CD4-positive, alpha-beta T cell (primary cell): ENCODE data around the gene SLC19A1. TPM values are rescaled to one million over a fixed set of nuclear protein-coding genes. Genes with fewer than 3 reads are reported as not detected.

ENCODE experiments used
- ATAC-seq: fragments of 200-7000 bp; cut with Tn5 transposase; one replicate; pipeline ENCODE4 v1.10.0; 2022; ENCODE audit warnings: mild to moderate bottlenecking; ENCODE audit not compliant: poor library complexity
- CTCF ChIA-PET: fragments of 350-600 bp; sonication (Branson Sonifier 250); formaldehyde crosslinking; loops from one replicate; lab custom pipeline; 2021; ENCODE audit warnings: antibody characterized with exemption, inconsistent platforms; lab: Charles Lee
- POLR2A ChIA-PET: fragments of 350-600 bp; sonication (Branson Sonifier 250); formaldehyde crosslinking; loops from one replicate; lab custom pipeline; 2021; ENCODE audit warnings: antibody characterized with exemption, inconsistent platforms; lab: Charles Lee
- DNase-seq, 14 experiments: peaks; one replicate each; pipeline ENCODE4 v3.0.0-alpha.2; 2013 to 2020; ENCODE audit warnings: mixed read lengths in 2 of 14
- H3K27ac ChIP-seq, 2 donors: one replicate each; pipeline versions ENCODE4 v1.5.1 to v1.7.0; 2013; ENCODE audit warnings: low read length in 2 of 2, low read depth in 1 of 2, mild to moderate bottlenecking in 1 of 2
- H3K27me3 ChIP-seq, 2 experiments: 1 replicate in 1 of 2; 2 replicates in 1 of 2; pipeline versions ENCODE4 v1.6.1 to v1.7.0; 2013; ENCODE audit warnings: low read length in 2 of 2, control low read depth in 1 of 2, mild to moderate bottlenecking in 1 of 2, moderate library complexity in 1 of 2; ENCODE audit not compliant: insufficient read depth in 2 of 2, control insufficient read depth in 1 of 2
- H3K36me3 ChIP-seq: one replicate; pipeline ENCODE4 v1.6.1; 2013; ENCODE audit warnings: low read length, control low read depth; ENCODE audit not compliant: insufficient read depth
- H3K4me1 ChIP-seq: one replicate; pipeline ENCODE4 v1.6.1; 2013; ENCODE audit warnings: low read length, control low read depth; ENCODE audit not compliant: insufficient read depth
- H3K4me3 ChIP-seq: one replicate; pipeline ENCODE4 v1.5.1; 2013; ENCODE audit warnings: mild to moderate bottlenecking, low read length, moderate library complexity
- H3K9me3 ChIP-seq, 2 experiments: 1 replicate in 1 of 2; 2 replicates in 1 of 2; pipeline versions ENCODE4 v1.6.1 to v1.7.0; 2013; ENCODE audit warnings: low read length in 2 of 2, mild to moderate bottlenecking in 2 of 2, control low read depth in 1 of 2, moderate library complexity in 1 of 2; ENCODE audit not compliant: control insufficient read depth in 1 of 2, insufficient read depth in 1 of 2
- H3K27ac Mint-ChIP-seq: one replicate; pipeline ENCODE4 v1.8.0; 2020; ENCODE audit warnings: mixed read lengths
- H3K27me3 Mint-ChIP-seq: one replicate; pipeline ENCODE4 v1.8.0; 2021; ENCODE audit warnings: mixed read lengths
- H3K36me3 Mint-ChIP-seq: one replicate; pipeline ENCODE4 v1.8.0; 2021; ENCODE audit warnings: low read depth, mixed read lengths
- H3K4me1 Mint-ChIP-seq: one replicate; pipeline ENCODE4 v1.8.0; 2021; ENCODE audit warnings: low read depth, mixed read lengths
- H3K4me3 Mint-ChIP-seq: one replicate; pipeline ENCODE4 v1.8.0; 2020; ENCODE audit warnings: mild to moderate bottlenecking, mixed read lengths
- H3K9me3 Mint-ChIP-seq: one replicate; pipeline ENCODE4 v1.8.0; 2020; ENCODE audit warnings: mixed read lengths
- intact Hi-C, 2 experiments: fragments of 100-400 bp; cut with DNase I in 1 of 2; cut with micrococcal nuclease in 1 of 2; formaldehyde crosslinking; loops; one replicate each; pipeline versions ENCODE4 v1.15.1 to v1.9.0; 2023 to 2025; cut with DNase I, micrococcal nuclease
- total RNA-seq, 174 experiments: library from RNA in 2 of 174; stranded (reverse) in 2 of 174; gene quantifications; one replicate each; pipeline ENCODE4 v1.2.3 and lab custom pipeline; 2021 to 2026
- TF ChIP-seq, protein P1 (sequence below): fragments of 200-600 bp; IDR thresholded peaks from one replicate; pipeline ENCODE4 v1.8.0; 2022; ENCODE audit warnings: antibody characterized with exemption, mild to moderate bottlenecking

SLC19A1 gene
- total RNA-seq, 2 experiments from 2014 or later: 11.5 to 12.0 TPM

DNA sequence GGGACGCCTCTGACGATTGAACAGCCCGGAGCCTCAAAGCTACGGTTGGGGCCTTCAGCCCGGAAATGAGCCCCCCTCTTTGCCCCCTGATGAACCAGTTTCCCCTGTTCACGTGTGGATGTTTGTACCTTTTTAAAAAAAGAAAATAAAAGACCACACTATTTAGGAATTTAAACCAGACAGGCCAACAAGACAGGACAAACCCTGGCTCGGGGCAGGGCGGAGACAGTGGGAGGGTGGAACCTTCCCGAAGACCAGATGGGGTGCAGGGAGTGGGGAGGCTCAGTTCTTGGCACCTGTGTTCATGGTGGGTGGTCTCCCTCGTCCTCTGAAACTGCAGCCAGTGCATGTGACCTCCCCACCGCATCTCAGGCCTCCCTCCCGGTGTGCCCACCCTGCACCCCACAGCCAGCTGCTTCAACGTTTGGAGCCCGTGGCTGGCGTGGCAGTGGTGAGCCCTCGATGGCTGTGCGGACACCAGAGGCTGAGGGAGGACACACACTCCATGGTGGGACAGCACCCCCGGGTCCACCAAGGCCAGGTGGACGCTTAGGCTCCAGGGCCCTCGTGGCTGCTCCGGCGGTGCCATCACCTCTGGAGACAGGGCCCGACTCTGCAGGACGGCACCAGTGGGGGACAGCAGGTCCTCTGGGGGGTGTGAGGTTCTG, 91.7 kb downstream of the SLC19A1 start:
- Mint-ChIP-seq H3K4me3 (no peak overlapping the region), H3K9me3 (no peaks in the 10 kb centered on the region), H3K27me3 (peaks cover 5% of the 10 kb centered on the region), H3K4me1 (no peaks in the 10 kb centered on the region), H3K36me3 (no peaks in the 10 kb centered on the region), H3K27ac (no peak overlapping the region)
- no peak overlapping the region for H3K4me3 ChIP-seq
- H3K27ac ChIP-seq: no peak overlapping the region
- POLR2A ChIA-PET: no interaction called here
- H3K9me3 ChIP-seq: peaks cover 0 to 9% of the 10 kb centered on the region in 2 experiments
- no peak for DNase-seq
- no peaks in the 10 kb centered on the region for H3K27me3 ChIP-seq
- TF ChIP-seq, protein P1, sequence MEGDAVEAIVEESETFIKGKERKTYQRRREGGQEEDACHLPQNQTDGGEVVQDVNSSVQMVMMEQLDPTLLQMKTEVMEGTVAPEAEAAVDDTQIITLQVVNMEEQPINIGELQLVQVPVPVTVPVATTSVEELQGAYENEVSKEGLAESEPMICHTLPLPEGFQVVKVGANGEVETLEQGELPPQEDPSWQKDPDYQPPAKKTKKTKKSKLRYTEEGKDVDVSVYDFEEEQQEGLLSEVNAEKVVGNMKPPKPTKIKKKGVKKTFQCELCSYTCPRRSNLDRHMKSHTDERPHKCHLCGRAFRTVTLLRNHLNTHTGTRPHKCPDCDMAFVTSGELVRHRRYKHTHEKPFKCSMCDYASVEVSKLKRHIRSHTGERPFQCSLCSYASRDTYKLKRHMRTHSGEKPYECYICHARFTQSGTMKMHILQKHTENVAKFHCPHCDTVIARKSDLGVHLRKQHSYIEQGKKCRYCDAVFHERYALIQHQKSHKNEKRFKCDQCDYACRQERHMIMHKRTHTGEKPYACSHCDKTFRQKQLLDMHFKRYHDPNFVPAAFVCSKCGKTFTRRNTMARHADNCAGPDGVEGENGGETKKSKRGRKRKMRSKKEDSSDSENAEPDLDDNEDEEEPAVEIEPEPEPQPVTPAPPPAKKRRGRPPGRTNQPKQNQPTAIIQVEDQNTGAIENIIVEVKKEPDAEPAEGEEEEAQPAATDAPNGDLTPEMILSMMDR: no peak
- CTCF ChIA-PET: no interaction called here
- ATAC-seq: no peak
- H3K4me1 ChIP-seq: peaks cover 4% of the 10 kb centered on the region
- intact Hi-C loops: no loop called here
- no peaks in the 10 kb centered on the region for H3K36me3 ChIP-seq

DNA sequence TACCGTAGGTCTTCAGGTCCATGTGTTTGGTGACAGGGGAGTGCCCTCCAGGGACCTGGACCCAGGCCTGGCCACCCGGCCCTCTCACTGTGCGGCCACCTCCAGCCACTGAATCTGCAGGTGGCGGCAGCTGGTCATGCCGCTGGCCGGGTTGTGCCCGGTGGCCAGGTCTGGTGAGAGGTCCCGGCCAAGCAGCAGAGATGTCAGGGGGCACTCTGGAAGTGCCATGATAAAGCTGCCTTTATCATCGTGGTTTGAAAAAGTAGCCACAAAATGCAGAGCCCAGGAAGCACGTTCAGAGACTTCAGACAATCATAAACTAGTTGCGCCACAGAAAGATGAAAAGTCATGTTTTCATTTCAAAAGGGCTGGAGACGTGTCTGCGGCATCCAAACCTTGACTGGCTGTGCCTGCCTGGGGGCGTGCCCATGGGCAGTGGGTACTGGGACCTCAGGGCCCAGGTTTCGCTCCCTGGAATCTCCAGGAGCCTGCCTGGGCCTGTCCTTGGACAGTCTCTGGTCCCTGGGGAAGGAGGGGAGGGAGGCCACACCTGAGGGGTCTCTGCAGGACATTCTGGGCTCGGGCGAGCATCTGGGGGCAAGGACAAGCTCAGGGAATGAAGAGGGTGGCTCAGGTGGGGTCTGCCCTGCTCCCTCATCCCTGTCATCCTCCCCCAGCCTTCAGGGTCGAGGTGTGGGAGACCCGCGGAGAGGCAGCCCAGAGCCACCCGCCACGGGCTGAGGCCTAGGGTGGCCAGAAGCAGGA, 92.4 kb downstream of the SLC19A1 start:
- ATAC-seq: no peak
- no peaks in the 10 kb centered on the region for H3K36me3 Mint-ChIP-seq
- no peak overlapping the region for H3K27ac Mint-ChIP-seq
- no peak for DNase-seq
- H3K27me3 ChIP-seq: no peaks in the 10 kb centered on the region
- POLR2A ChIA-PET: no interaction called here
- no peak overlapping the region for H3K4me3 Mint-ChIP-seq
- H3K27me3 Mint-ChIP-seq: peaks cover 5% of the 10 kb centered on the region
- no peaks in the 10 kb centered on the region for H3K9me3 Mint-ChIP-seq
- no peaks in the 10 kb centered on the region for H3K4me1 ChIP-seq
- no peaks in the 10 kb centered on the region for H3K36me3 ChIP-seq
- no peaks in the 10 kb centered on the region for H3K4me1 Mint-ChIP-seq
- CTCF ChIA-PET: no interaction called here
- H3K27ac ChIP-seq: no peak overlapping the region
- no peak overlapping the region for H3K4me3 ChIP-seq
- intact Hi-C loops: loop anchor here in 1 of 2 experiments (10.0 kb wide), 1 partner anchor 495 kb away; no protein-coding TSS in a partner anchor
- TF ChIP-seq, protein P1: no peak
- peaks cover 0 to 9% of the 10 kb centered on the region in 2 experiments for H3K9me3 ChIP-seq

DNA sequence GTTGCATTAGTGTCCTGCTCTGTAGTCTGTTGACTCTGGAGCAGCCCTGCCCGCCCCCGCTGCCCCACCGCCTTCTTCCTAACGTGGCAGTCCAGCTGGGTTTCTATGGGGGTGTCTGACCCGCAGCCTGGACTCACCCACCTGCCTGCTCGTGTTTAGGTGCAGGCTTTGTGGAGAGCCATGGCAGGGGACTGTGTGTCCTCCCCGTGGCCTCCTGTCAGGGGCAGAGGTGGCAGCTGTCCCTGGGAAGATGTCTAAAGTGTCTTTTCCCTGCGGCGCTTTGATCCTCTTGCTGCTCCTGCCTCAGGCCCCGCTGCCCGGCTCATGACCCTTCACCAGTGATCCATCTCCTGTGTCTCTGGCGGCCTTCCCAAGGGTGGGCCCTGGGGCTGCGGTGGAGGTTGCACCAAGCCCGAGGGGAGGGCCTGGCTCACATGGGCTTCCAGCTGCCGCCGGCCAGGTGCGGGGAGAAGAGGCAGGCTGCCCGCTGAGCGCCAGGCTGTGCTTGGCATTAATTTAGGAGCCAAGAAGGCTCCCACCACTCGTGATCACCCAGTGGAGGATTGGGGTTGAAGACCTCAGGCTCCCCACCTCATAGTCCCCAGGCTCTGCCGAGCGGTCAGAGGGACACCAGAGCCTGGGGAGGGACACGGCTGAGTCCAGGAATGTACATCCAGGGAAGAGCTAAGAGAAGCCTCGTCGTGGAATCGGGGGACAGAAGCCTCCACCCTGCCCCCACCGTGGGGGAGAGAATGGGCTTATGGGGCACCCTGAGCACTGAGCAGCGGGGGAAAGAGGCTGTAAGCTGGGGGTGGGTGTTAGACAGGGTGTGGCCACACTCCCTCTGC, 93.2 kb downstream of the SLC19A1 start:
- ChIA-PET CTCF (no interaction called here), POLR2A (no interaction called here)
- H3K9me3 Mint-ChIP-seq: no peaks in the 10 kb centered on the region
- DNase-seq (no peak), ATAC-seq (no peak)
- no peak overlapping the region for H3K4me3 Mint-ChIP-seq
- no peak overlapping the region for H3K27ac Mint-ChIP-seq
- no peak overlapping the region for H3K4me3 ChIP-seq
- H3K36me3 ChIP-seq: no peaks in the 10 kb centered on the region
- intact Hi-C loops: loop anchor here in 1 of 2 experiments (10.0 kb wide), 1 partner anchor 494 kb away; no protein-coding TSS in a partner anchor
- H3K27me3 ChIP-seq: no peaks in the 10 kb centered on the region
- H3K9me3 ChIP-seq: peaks cover 0 to 10% of the 10 kb centered on the region in 2 experiments
- no peaks in the 10 kb centered on the region for H3K4me1 ChIP-seq
- no peak overlapping the region for H3K27ac ChIP-seq
- no peaks in the 10 kb centered on the region for H3K36me3 Mint-ChIP-seq
- no peaks in the 10 kb centered on the region for H3K4me1 Mint-ChIP-seq
- H3K27me3 Mint-ChIP-seq: peaks cover 5% of the 10 kb centered on the region
- TF ChIP-seq, protein P1: no peak
